ENCODE measurements around the gene RBM28.
A peak's percentile ranks its signal among the peaks of the same experiment; 100 is the strongest.

Gene RBM28

DNA sequence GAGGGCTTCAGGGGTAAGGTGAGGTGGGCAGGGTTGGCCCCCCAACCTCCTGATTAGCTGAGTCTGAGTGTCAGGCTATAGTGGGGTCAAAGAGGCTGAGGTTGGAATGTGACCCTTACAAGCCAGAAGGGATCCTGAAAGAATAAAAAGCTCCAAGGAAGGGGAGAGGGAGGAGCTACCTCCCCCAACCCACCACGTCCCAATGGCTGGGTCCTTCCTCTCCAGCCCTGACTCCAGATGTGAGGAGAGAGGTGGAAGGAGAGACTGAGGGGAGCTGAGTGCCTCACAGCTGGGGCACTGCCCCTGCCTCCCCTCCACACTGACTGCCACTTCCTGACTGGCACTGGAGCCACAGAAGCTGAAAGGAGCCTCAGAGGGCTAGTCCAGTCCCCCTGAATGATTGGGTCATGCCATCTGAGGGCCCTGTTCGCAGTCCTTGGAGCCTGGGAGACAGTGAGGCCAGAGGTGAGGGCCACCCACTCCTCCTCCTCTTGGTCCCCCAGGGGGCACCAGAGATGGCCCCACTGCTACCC is 45.4 kb upstream of the RBM28 start:
- no peak for TF ChIP-seq EGR1 (IDR thresholded peaks at IDR 0.05)
- TF ChIP-seq NFIC (IDR thresholded peaks at IDR 0.05), result no peak
- TF ChIP-seq YY1 (IDR thresholded peaks at IDR 0.05; ENCODE audit: low read depth), result no peak
- TF ChIP-seq TCF12 (IDR thresholded peaks at IDR 0.05; ENCODE audit: low read depth), result no peak
- TF ChIP-seq EP300 (IDR thresholded peaks at IDR 0.05; ENCODE audit: borderline replicate concordance), result no peak
- TF ChIP-seq, protein P1, sequence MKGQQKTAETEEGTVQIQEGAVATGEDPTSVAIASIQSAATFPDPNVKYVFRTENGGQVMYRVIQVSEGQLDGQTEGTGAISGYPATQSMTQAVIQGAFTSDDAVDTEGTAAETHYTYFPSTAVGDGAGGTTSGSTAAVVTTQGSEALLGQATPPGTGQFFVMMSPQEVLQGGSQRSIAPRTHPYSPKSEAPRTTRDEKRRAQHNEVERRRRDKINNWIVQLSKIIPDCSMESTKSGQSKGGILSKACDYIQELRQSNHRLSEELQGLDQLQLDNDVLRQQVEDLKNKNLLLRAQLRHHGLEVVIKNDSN (IDR thresholded peaks at IDR 0.05), result no peak
- TF ChIP-seq, protein P2, sequence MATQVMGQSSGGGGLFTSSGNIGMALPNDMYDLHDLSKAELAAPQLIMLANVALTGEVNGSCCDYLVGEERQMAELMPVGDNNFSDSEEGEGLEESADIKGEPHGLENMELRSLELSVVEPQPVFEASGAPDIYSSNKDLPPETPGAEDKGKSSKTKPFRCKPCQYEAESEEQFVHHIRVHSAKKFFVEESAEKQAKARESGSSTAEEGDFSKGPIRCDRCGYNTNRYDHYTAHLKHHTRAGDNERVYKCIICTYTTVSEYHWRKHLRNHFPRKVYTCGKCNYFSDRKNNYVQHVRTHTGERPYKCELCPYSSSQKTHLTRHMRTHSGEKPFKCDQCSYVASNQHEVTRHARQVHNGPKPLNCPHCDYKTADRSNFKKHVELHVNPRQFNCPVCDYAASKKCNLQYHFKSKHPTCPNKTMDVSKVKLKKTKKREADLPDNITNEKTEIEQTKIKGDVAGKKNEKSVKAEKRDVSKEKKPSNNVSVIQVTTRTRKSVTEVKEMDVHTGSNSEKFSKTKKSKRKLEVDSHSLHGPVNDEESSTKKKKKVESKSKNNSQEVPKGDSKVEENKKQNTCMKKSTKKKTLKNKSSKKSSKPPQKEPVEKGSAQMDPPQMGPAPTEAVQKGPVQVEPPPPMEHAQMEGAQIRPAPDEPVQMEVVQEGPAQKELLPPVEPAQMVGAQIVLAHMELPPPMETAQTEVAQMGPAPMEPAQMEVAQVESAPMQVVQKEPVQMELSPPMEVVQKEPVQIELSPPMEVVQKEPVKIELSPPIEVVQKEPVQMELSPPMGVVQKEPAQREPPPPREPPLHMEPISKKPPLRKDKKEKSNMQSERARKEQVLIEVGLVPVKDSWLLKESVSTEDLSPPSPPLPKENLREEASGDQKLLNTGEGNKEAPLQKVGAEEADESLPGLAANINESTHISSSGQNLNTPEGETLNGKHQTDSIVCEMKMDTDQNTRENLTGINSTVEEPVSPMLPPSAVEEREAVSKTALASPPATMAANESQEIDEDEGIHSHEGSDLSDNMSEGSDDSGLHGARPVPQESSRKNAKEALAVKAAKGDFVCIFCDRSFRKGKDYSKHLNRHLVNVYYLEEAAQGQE (IDR thresholded peaks at IDR 0.05; ENCODE audit: low read depth), result no peak
- TF ChIP-seq TAF1 (IDR thresholded peaks at IDR 0.05; ENCODE audit: low read depth), result no peak
- no peak for TF ChIP-seq RAD21 (IDR thresholded peaks at IDR 0.05; ENCODE audit: low read depth)
- TF ChIP-seq CREB1 (IDR thresholded peaks at IDR 0.05; ENCODE audit: low read depth), result no peak
- no peak for TF ChIP-seq TEAD4 (IDR thresholded peaks at IDR 0.05)
- TF ChIP-seq FOXM1 (IDR thresholded peaks at IDR 0.05; ENCODE audit: borderline replicate concordance, low read depth), result no peak
- TF ChIP-seq CEBPB (IDR thresholded peaks at IDR 0.05), result no peak
- TF ChIP-seq, protein P3, sequence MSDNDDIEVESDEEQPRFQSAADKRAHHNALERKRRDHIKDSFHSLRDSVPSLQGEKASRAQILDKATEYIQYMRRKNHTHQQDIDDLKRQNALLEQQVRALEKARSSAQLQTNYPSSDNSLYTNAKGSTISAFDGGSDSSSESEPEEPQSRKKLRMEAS (IDR thresholded peaks at IDR 0.05), result no peak
- no peak for TF ChIP-seq ZBTB7A (IDR thresholded peaks at IDR 0.05; ENCODE audit: low read depth)

DNA sequence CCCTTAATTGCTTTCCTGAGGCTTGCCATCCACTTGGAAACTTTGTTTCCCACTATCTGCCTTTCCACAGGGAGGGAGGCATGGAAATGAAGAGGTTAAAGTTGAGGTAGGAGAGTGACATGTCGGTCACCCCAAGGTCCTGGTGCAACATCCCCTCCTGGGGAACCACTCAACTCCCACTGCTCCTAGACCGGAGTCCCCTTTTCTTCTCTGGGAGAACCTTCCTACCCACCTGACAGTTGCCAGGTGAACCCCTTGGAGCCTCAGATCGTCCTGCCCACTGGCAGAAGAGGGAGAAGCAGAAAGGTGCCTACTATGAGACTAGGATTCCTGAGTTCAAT is 44.4 kb upstream of the RBM28 start:
- TF ChIP-seq, protein P3 (IDR thresholded peaks at IDR 0.05), result no peak
- TF ChIP-seq NFIC (IDR thresholded peaks at IDR 0.05), result no peak
- TF ChIP-seq CEBPB (IDR thresholded peaks at IDR 0.05), result no peak
- TF ChIP-seq, protein P2 (IDR thresholded peaks at IDR 0.05; ENCODE audit: low read depth), result no peak
- TF ChIP-seq YY1 (IDR thresholded peaks at IDR 0.05; ENCODE audit: low read depth), result no peak
- no peak for TF ChIP-seq EP300 (IDR thresholded peaks at IDR 0.05; ENCODE audit: borderline replicate concordance)
- TF ChIP-seq, protein P1 (IDR thresholded peaks at IDR 0.05), result no peak
- TF ChIP-seq RAD21 (IDR thresholded peaks at IDR 0.05; ENCODE audit: low read depth), result no peak
- no peak for TF ChIP-seq CREB1 (IDR thresholded peaks at IDR 0.05; ENCODE audit: low read depth)
- no peak for TF ChIP-seq FOXM1 (IDR thresholded peaks at IDR 0.05; ENCODE audit: borderline replicate concordance, low read depth)
- TF ChIP-seq TEAD4 (IDR thresholded peaks at IDR 0.05), result no peak
- no peak for TF ChIP-seq TAF1 (IDR thresholded peaks at IDR 0.05; ENCODE audit: low read depth)
- no peak for TF ChIP-seq ZBTB7A (IDR thresholded peaks at IDR 0.05; ENCODE audit: low read depth)
- TF ChIP-seq TCF12 (IDR thresholded peaks at IDR 0.05; ENCODE audit: low read depth), result no peak
- TF ChIP-seq EGR1 (IDR thresholded peaks at IDR 0.05), result no peak

DNA sequence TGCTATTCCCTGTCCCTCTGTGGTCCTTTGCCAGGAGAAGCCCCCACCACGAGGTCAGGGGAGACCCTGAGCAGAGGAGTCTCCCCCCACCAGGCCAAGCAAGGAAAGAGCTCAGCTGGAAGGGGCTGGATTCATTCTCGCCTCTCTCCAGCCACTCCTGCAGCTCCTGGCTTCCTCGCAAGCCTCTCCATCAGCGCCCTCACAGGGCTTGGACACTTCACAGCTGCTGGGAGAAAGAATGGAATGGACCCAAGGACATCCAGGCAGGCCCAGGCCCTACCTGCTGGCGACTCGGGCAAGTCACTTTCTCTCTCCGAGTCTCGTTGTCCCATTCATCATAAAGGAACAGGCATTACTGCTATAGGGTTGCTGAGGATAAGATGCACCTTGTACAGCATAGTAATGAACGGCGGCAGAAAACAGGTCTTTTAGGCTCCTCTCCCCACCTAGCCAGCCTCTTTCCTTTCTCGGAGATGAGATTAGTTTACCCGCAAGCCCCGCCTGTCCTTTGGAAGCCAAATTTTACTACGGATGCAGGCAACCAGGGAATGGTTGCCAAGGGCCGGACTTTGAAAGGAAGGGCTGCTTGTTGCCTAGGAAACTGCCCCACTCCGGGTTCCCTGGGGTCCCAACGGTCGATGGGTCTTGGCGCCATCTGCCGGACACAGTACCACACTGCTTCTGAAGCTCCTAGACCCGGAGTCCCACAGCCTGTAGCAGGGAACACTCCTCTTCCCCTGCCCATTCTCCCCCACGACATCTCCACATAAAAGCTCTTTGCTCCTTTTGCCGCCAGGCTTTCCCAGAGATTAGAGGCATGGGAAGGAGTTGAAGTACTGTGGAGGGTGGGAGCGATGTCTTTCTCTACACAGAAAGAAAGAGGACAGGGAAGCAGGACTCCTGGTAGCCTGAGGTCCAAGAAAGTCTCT is 43.8 kb upstream of the RBM28 start:
- no peak for TF ChIP-seq NFIC (IDR thresholded peaks at IDR 0.05)
- peak; percentile 87 for TF ChIP-seq RAD21 (IDR thresholded peaks at IDR 0.05; ENCODE audit: low read depth)
- TF ChIP-seq ZBTB7A (IDR thresholded peaks at IDR 0.05; ENCODE audit: low read depth), result no peak

DNA sequence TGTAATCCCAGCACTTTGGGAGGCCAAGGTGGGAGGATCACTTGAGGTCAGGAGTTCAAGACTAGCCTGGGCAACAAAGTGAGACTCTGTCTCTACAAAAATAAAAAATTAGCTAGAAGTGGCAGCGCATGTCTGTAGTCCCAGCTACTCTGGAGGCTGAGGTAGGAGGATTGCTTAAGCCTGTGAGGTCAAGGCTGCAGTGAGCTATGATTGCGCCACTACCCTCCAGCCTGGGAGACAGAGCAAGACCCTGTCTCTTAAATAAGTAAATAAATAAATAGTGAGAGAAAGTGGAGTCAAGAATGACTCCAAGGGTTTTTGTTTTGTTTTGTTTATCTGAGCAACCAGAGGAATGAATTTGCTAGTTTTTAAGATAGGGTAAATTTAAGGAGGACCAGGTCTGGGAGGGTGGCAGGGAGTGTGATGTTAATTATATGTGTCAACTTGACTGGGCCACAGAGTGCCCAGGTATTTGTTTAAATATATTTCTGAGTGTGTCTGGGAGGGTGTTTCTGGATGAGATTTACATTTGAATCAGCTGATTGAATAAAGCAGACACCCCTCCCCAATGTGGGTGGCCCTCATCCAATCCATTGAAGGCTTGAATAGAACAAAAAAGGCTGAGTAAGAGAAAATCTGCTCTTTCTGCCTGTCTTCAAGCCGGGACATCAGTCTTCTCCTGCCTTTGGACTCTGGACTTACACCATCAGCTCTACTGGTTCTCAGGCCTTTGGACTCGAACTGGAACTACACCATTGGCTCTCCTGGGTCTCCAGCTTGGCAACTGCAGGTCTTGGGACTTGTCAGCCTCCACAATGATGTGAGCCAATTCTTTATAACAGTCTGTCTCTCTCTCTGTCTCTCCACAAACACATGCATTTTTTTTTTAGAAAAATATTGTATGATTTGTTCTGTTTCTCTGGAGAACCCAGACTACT is 42.5 kb upstream of the RBM28 start:
- TF ChIP-seq RAD21 (IDR thresholded peaks at IDR 0.05; ENCODE audit: low read depth) (no peak), ZBTB7A (IDR thresholded peaks at IDR 0.05; ENCODE audit: low read depth) (no peak), TAF1 (IDR thresholded peaks at IDR 0.05; ENCODE audit: low read depth) (no peak), EGR1 (IDR thresholded peaks at IDR 0.05) (no peak), CEBPB (IDR thresholded peaks at IDR 0.05) (no peak), NFIC (IDR thresholded peaks at IDR 0.05) (no peak)
- TF ChIP-seq, protein P2 (IDR thresholded peaks at IDR 0.05; ENCODE audit: low read depth), result no peak
- TF ChIP-seq, protein P3 (IDR thresholded peaks at IDR 0.05), result no peak
- TF ChIP-seq, protein P1 (IDR thresholded peaks at IDR 0.05), result no peak
